Measurements from ENCODE around the gene ZNF384. TPM values are rescaled to one million over a fixed set of nuclear protein-coding genes. Genes with fewer than 3 reads are reported as not detected.

The ZNF384 gene
- total and polyA plus RNA-seq, 10 of the 15 experiments (the other 5 are each of a cell fraction or from before 2014, with no cell fraction given): 0.46 to 81.5 (median 30.5) TPM

DNA sequence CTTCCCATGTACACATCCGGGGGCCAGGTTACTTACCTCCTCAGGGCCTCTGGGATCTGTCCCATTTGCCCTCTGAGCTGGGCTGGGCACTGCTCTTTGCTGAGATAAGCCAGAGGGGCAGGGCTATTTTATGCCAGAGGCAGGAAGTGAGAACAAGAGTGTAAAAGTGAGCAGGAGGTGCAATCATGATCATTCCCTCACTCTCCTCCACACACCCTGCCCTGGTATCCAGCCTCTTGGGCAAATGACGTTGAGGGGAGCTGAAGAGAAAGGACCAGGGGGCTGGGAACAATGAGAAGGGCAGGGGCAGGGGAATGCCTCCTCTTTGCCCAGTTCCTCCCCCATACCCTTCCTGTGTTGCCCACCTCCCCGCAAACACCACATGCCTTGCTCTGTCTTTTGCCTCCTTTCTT, 57.6 kb downstream of the ZNF384 start (continued):
- no peak for TF ChIP-seq NR2C1 (IDR thresholded peaks at IDR 0.05)
- no peak for TF ChIP-seq ZNF24 (IDR thresholded peaks at IDR 0.05)
- no peak for TF ChIP-seq GATAD2B (conservative IDR thresholded peaks at IDR 0.05; ENCODE audit: low read depth)
- TF ChIP-seq, protein P1, sequence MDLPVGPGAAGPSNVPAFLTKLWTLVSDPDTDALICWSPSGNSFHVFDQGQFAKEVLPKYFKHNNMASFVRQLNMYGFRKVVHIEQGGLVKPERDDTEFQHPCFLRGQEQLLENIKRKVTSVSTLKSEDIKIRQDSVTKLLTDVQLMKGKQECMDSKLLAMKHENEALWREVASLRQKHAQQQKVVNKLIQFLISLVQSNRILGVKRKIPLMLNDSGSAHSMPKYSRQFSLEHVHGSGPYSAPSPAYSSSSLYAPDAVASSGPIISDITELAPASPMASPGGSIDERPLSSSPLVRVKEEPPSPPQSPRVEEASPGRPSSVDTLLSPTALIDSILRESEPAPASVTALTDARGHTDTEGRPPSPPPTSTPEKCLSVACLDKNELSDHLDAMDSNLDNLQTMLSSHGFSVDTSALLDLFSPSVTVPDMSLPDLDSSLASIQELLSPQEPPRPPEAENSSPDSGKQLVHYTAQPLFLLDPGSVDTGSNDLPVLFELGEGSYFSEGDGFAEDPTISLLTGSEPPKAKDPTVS (IDR thresholded peaks at IDR 0.05; ENCODE audit: low read depth, low read length): no peak
- TF ChIP-seq, protein P2, sequence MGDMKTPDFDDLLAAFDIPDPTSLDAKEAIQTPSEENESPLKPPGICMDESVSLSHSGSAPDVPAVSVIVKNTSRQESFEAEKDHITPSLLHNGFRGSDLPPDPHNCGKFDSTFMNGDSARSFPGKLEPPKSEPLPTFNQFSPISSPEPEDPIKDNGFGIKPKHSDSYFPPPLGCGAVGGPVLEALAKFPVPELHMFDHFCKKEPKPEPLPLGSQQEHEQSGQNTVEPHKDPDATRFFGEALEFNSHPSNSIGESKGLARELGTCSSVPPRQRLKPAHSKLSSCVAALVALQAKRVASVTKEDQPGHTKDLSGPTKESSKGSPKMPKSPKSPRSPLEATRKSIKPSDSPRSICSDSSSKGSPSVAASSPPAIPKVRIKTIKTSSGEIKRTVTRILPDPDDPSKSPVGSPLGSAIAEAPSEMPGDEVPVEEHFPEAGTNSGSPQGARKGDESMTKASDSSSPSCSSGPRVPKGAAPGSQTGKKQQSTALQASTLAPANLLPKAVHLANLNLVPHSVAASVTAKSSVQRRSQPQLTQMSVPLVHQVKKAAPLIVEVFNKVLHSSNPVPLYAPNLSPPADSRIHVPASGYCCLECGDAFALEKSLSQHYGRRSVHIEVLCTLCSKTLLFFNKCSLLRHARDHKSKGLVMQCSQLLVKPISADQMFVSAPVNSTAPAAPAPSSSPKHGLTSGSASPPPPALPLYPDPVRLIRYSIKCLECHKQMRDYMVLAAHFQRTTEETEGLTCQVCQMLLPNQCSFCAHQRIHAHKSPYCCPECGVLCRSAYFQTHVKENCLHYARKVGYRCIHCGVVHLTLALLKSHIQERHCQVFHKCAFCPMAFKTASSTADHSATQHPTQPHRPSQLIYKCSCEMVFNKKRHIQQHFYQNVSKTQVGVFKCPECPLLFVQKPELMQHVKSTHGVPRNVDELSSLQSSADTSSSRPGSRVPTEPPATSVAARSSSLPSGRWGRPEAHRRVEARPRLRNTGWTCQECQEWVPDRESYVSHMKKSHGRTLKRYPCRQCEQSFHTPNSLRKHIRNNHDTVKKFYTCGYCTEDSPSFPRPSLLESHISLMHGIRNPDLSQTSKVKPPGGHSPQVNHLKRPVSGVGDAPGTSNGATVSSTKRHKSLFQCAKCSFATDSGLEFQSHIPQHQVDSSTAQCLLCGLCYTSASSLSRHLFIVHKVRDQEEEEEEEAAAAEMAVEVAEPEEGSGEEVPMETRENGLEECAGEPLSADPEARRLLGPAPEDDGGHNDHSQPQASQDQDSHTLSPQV (IDR thresholded peaks at IDR 0.05): no peak
- TF ChIP-seq KDM1A (IDR thresholded peaks at IDR 0.05; ENCODE audit: borderline replicate concordance): no peak
- TF ChIP-seq, protein P3, sequence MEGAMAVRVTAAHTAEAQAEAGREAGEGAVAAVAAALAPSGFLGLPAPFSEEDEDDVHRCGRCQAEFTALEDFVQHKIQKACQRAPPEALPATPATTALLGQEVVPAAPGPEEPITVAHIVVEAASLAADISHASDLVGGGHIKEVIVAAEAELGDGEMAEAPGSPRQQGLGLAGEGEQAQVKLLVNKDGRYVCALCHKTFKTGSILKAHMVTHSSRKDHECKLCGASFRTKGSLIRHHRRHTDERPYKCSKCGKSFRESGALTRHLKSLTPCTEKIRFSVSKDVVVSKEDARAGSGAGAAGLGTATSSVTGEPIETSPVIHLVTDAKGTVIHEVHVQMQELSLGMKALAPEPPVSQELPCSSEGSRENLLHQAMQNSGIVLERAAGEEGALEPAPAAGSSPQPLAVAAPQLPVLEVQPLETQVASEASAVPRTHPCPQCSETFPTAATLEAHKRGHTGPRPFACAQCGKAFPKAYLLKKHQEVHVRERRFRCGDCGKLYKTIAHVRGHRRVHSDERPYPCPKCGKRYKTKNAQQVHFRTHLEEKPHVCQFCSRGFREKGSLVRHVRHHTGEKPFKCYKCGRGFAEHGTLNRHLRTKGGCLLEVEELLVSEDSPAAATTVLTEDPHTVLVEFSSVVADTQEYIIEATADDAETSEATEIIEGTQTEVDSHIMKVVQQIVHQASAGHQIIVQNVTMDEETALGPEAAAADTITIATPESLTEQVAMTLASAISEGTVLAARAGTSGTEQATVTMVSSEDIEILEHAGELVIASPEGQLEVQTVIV (IDR thresholded peaks at IDR 0.05; ENCODE audit: borderline replicate concordance, partially characterized antibody): no peak
- TF ChIP-seq, protein P4, sequence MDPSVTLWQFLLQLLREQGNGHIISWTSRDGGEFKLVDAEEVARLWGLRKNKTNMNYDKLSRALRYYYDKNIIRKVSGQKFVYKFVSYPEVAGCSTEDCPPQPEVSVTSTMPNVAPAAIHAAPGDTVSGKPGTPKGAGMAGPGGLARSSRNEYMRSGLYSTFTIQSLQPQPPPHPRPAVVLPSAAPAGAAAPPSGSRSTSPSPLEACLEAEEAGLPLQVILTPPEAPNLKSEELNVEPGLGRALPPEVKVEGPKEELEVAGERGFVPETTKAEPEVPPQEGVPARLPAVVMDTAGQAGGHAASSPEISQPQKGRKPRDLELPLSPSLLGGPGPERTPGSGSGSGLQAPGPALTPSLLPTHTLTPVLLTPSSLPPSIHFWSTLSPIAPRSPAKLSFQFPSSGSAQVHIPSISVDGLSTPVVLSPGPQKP (IDR thresholded peaks at IDR 0.05; ENCODE audit: low read depth, low read length): no peak
- no peak for TF ChIP-seq CHD4 (IDR thresholded peaks at IDR 0.05)
- no peak for TF ChIP-seq FOXM1 (IDR thresholded peaks at IDR 0.05; ENCODE audit: low read depth, low read length)
- TF ChIP-seq, protein P5, sequence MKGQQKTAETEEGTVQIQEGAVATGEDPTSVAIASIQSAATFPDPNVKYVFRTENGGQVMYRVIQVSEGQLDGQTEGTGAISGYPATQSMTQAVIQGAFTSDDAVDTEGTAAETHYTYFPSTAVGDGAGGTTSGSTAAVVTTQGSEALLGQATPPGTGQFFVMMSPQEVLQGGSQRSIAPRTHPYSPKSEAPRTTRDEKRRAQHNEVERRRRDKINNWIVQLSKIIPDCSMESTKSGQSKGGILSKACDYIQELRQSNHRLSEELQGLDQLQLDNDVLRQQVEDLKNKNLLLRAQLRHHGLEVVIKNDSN (IDR thresholded peaks at IDR 0.05; ENCODE audit: borderline replicate concordance, extremely low read length, insufficient read depth, low read depth, low read length): no peak
- TF ChIP-seq, protein P6, sequence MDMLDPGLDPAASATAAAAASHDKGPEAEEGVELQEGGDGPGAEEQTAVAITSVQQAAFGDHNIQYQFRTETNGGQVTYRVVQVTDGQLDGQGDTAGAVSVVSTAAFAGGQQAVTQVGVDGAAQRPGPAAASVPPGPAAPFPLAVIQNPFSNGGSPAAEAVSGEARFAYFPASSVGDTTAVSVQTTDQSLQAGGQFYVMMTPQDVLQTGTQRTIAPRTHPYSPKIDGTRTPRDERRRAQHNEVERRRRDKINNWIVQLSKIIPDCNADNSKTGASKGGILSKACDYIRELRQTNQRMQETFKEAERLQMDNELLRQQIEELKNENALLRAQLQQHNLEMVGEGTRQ (IDR thresholded peaks at IDR 0.05; ENCODE audit: borderline replicate concordance, low read depth, low read length): no peak
- TF ChIP-seq, protein P7, sequence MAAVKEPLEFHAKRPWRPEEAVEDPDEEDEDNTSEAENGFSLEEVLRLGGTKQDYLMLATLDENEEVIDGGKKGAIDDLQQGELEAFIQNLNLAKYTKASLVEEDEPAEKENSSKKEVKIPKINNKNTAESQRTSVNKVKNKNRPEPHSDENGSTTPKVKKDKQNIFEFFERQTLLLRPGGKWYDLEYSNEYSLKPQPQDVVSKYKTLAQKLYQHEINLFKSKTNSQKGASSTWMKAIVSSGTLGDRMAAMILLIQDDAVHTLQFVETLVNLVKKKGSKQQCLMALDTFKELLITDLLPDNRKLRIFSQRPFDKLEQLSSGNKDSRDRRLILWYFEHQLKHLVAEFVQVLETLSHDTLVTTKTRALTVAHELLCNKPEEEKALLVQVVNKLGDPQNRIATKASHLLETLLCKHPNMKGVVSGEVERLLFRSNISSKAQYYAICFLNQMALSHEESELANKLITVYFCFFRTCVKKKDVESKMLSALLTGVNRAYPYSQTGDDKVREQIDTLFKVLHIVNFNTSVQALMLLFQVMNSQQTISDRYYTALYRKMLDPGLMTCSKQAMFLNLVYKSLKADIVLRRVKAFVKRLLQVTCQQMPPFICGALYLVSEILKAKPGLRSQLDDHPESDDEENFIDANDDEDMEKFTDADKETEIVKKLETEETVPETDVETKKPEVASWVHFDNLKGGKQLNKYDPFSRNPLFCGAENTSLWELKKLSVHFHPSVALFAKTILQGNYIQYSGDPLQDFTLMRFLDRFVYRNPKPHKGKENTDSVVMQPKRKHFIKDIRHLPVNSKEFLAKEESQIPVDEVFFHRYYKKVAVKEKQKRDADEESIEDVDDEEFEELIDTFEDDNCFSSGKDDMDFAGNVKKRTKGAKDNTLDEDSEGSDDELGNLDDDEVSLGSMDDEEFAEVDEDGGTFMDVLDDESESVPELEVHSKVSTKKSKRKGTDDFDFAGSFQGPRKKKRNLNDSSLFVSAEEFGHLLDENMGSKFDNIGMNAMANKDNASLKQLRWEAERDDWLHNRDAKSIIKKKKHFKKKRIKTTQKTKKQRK (IDR thresholded peaks at IDR 0.05; ENCODE audit: low read depth, low read length): no peak
- no peak for TF ChIP-seq IRF4 (IDR thresholded peaks at IDR 0.05; ENCODE audit: low read depth, low read length)
- no peak for TF ChIP-seq FOS (IDR thresholded peaks at IDR 0.05; ENCODE audit: borderline replicate concordance, extremely low read depth, insufficient read length)
